Heart right ventricle (tissue), 16 donors: ENCODE data around the gene CCDC134. TPM values are rescaled to one million over a fixed set of nuclear protein-coding genes. Genes with fewer than 3 reads are reported as not detected.
A peak's percentile ranks its signal among the peaks of the same experiment; 100 is the strongest.

Source experiments
- ATAC-seq, 8 donors: fragments of 200-7000 bp; cut with Tn5 transposase; one replicate each; pipeline ENCODE4 v1.9.1; 2020; ENCODE audit warnings: mild to moderate bottlenecking in 8 of 8, moderate library complexity in 8 of 8, moderate number of reproducible peaks in 1 of 8
- DNase-seq, 2 donors: peaks; one replicate each; pipeline ENCODE4 v3.0.0-alpha.2; 2020
- H3K27ac ChIP-seq, 10 donors: fragments of 200-600 bp; sonication (generic) in 2 of 10; one replicate each; pipeline versions ENCODE4 v1.5.0 to v1.8.0; 2020 to 2022; ENCODE audit warnings: mild to moderate bottlenecking in 3 of 10
- H3K27me3 ChIP-seq, 7 donors: fragments of 200-600 bp; one replicate each; pipeline ENCODE4 v1.8.0; 2021 to 2022; ENCODE audit warnings: mild to moderate bottlenecking in 2 of 7
- H3K36me3 ChIP-seq, 9 donors: fragments of 200-600 bp; sonication (generic) in 1 of 9; one replicate each; pipeline versions ENCODE4 v1.5.0 to v1.8.0; 2020 to 2022; ENCODE audit warnings: mild to moderate bottlenecking in 2 of 9
- H3K4me1 ChIP-seq, 9 donors: fragments of 200-600 bp; sonication (generic) in 1 of 9; one replicate each; pipeline versions ENCODE4 v1.5.0 to v1.8.0; 2020 to 2022; ENCODE audit warnings: mild to moderate bottlenecking in 4 of 9
- H3K4me3 ChIP-seq, 10 donors: fragments of 200-600 bp; sonication (generic) in 2 of 10; one replicate each; pipeline versions ENCODE4 v1.5.0 to v1.8.0; 2020 to 2022; ENCODE audit warnings: mild to moderate bottlenecking in 7 of 10, moderate library complexity in 2 of 10
- H3K9me3 ChIP-seq, 11 donors: fragments of 200-600 bp in 10 of 11; sonication (generic) in 2 of 11; one replicate each; pipeline versions ENCODE4 v1.5.0 to v1.8.0; 2013 to 2022; ENCODE audit warnings: mild to moderate bottlenecking in 2 of 11, control low read depth in 1 of 11, moderate library complexity in 1 of 11
- CTCF ChIP-seq, 9 donors: fragments of 200-600 bp; sonication (generic) in 2 of 9; IDR thresholded peaks; one replicate each; pipeline versions ENCODE4 v1.5.0 to v1.8.0; 2021 to 2022; ENCODE audit warnings: antibody characterized with exemption in 9 of 9, mild to moderate bottlenecking in 5 of 9, moderate library complexity in 1 of 9
- WGBS, 2 donors: extraction: QIAGEN DNeasy Blood & Tissue Kit; methylation state at CpG; one replicate each; pipeline ENCODE4 v1.1.7; 2013; ENCODE audit warnings: inconsistent platforms in 1 of 2; 5-methylcytosine and 5-hydroxymethylcytosine counted together
- intact Hi-C, 10 donors: fragments of 100-400 bp; cut with DNase I; formaldehyde crosslinking; loops; one replicate each; pipeline versions ENCODE4 v1.11.1 to v1.14.2; 2022
- long read RNA-seq, 3 donors: library from polyadenylated mRNA; unstranded; transcript quantifications; one replicate each; pipeline ENCODE4 v2.0.0, GENCODE V29; 2020 to 2021
- polyA plus RNA-seq, 2 donors: library from polyadenylated mRNA; stranded (reverse); fragments of 200-250 nt; gene quantifications; one replicate each; pipeline ENCODE4 v1.2.3, GENCODE V29; 2013
- total RNA-seq, 10 donors: library from RNA; stranded (reverse); fragmentation: NEBNext Ultra II Directional in 3 of 10; extraction: Animal tissue kit (Norgen Biotek cat#: 25700) in 3 of 10; gene quantifications; one replicate each; pipeline versions ENCODE4 v1.2.1 to v1.2.4, GENCODE V29; 2021 to 2023
- donor health status: Arrhythmogenic right ventricular cardiomyopathy.
- donor health status: ischemic (EF 13 %, LVEDD 7.1; RV severe dilation, severe dysfunction).
- donor health status: healthy with polysubstance abuse.
- donor health status: DM: no; HTN: yes; CAD: no.
- donor health status: DM: no; HTN: no; CAD: no.
- donor health status: ischemic (EF 25% LVEDD 6.9; RV normal size, moderate dysfunction).
- donor health status: ischemic (EF 25% LVEDD 5.7; RV mildly dilated, moderate dysfunction).
- donor health status: healthy.
- donor health status: DM: yes; HTN: yes; CAD: no.
- donor health status: Ischemic cardiomyopathy.
- donor health status: ischemic (EF 35%, LVEDD 5.7; RV mildly dilated, moderate dysfunction).
- donor health status: nonischemic (EF 11% LVEDD 7.7; RV severe dilation, severe dysfunction).
- donor health status: DM: yes; HTN: yes; CAD: no.
- donor health status: PGD.
- donor health status: ischemic (EF 29% LVEDD 5.4; RV normal size, mild dysfunction).
- donor health status: nonischemic (EF 23%, LVEDD 6.1; RV moderate dilation, normal function).

CCDC134 gene
- total RNA-seq (1 to 10 TPM; 2.6 to 7.3 (median 4.0) TPM), polyA plus RNA-seq (1 to 10 TPM; 1.2 to 1.8 TPM)
- long read RNA-seq, donor 1, partial matches to known transcripts, result 0 of 4 reads
- long read RNA-seq, donor 1, other reads (novel, unspliced or antisense), result 0 of 4 reads
- long read RNA-seq, donor 2, partial matches to known transcripts, result 0 of 1 reads
- long read RNA-seq, donor 2, other reads (novel, unspliced or antisense), result 0 of 1 reads
- long read RNA-seq, donor 3, partial matches to known transcripts, result 0 of 1 reads
- long read RNA-seq, donor 3, other reads (novel, unspliced or antisense), result 0 of 1 reads

- intact Hi-C loops, result loop anchor here in 2 of 10 donors (5.0 to 10.0 kb wide), 2 partner anchors 103 to 106 kb away; partner anchors contain the start of gene MEI1 (in 2 of the 2)
- no peak for TF ChIP-seq CTCF (IDR thresholded peaks at IDR 0.05)
- Histone ChIP-seq H3K27ac (peak within 1 kb of the TSS; percentile 70 to 96 (median 91)), H3K4me1 (peaks cover 6 to 31% (median 22%) of the 10 kb centered on the region in 9 donors), H3K4me3 (peak within 1 kb of the TSS; percentile 54 to 100 (median 85)), H3K27me3 (no peaks in the 10 kb centered on the region), H3K36me3 (no peaks in the 10 kb centered on the region), H3K9me3 (no peaks in the 10 kb centered on the region)
- peak; percentile 97 to 99 (median 99) for ATAC-seq
- DNase-seq, result peak; percentile 90 to 95
- 0 to 1% methylated on average over 52 of the region's 52 CpGs for WGBS, 2 donors
These were observed at the start of gene CCDC134 for GRCh38 chr22:41800348-41801146. Gene CCDC134 (plus strand): TSS chr22:41800679. CDS start chr22:41808891, 8,212 bp downstream.

GRCh38 chr22:41752011-41752970 is 48.2 kb upstream of the CCDC134 start:
- 84 to 87% methylated on average over 5 of the region's 5 CpGs for WGBS, 2 donors
- no peaks in the 10 kb centered on the region for H3K9me3 ChIP-seq
- H3K4me3 ChIP-seq, result no peak overlapping the region
- no peaks in the 10 kb centered on the region for H3K27me3 ChIP-seq
- no peaks in the 10 kb centered on the region for H3K36me3 ChIP-seq
- ATAC-seq (no peak), DNase-seq (no peak)
- intact Hi-C loops, result loop anchor here in 2 of 10 donors (5.0 kb wide), 1 partner anchor 190 kb away; no protein-coding TSS in a partner anchor
- no peak for TF ChIP-seq CTCF (IDR thresholded peaks at IDR 0.05)
- H3K4me1 ChIP-seq, result no peaks in the 10 kb centered on the region
- H3K27ac ChIP-seq, result no peak overlapping the region

GRCh38 chr22:41753984-41754383 is 46.5 kb upstream of the CCDC134 start:
- Histone ChIP-seq H3K9me3 (no peaks in the 10 kb centered on the region), H3K4me1 (no peaks in the 10 kb centered on the region), H3K4me3 (no peak overlapping the region), H3K36me3 (no peaks in the 10 kb centered on the region), H3K27ac (no peak overlapping the region), H3K27me3 (no peaks in the 10 kb centered on the region)
- WGBS, 2 donors, result 48 to 50% methylated on average over 2 of the region's 2 CpGs
- no peak for TF ChIP-seq CTCF (IDR thresholded peaks at IDR 0.05)
- ATAC-seq, result no peak
- DNase-seq, result no peak
- intact Hi-C loops, result loop anchor here in 2 of 10 donors (5.0 kb wide), 1 partner anchor 188 kb away; no protein-coding TSS in a partner anchor
